ENCODE data around the gene GRIFIN. TPM values are rescaled to one million over a fixed set of nuclear protein-coding genes. Genes with fewer than 3 reads are reported as not detected.

Gene GRIFIN
- total and polyA plus RNA-seq, 5 donors from 2014 or later = not detected

DNA sequence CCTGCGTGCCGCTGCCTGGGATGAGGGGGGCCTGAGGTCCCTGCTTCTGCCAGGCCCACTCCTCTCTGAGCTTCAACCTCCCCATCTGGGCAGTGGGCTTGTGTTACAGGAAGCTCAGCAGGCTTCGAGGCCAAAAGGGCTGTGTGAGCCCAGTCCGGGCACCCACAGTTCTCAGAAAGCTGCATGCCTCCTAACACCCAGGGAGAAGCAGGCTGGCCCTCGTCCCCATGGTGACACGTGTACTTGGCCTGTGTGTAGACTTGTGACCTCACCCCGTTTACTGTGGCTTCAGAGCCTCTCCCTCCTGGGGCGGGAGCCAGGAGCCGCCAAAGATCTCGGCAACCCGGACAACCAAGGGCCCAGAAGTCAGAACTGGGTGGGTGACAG, 2.2 kb upstream of the GRIFIN start:
- Mint-ChIP-seq H3K4me3 (no peak overlapping the region), H3K9me3 (no peaks in the 10 kb centered on the region), H3K36me3 (peaks cover 3% of the 10 kb centered on the region), H3K4me1 (peaks cover 0 to 14% (median 0%) of the 10 kb centered on the region in 4 donors), H3K27me3 (no peaks in the 10 kb centered on the region), H3K27ac (no peak overlapping the region)
- DNase-seq (no peak), ATAC-seq (ENCODE audit: low read depth in 2 of 2) (no peak)
- Histone ChIP-seq H3K36me3 (ENCODE audit: control insufficient read depth, insufficient read depth, low read length) (no peaks in the 10 kb centered on the region), H3K27me3 (ENCODE audit: control insufficient read depth, insufficient read depth, low read length) (no peaks in the 10 kb centered on the region), H3K27ac (ENCODE audit: insufficient read depth, low read length, poor library complexity, severe bottlenecking) (no peak overlapping the region), H3K9me3 (ENCODE audit: control insufficient read depth in 2 of 2, low read length in 2 of 2) (peaks cover 0 to 7% of the 10 kb centered on the region in 2 experiments), H3K4me3 (ENCODE audit: low read depth, low read length) (no peak overlapping the region), H3K4me1 (ENCODE audit: control insufficient read depth, insufficient read depth, low read length, poor library complexity, severe bottlenecking) (peaks cover 12% of the 10 kb centered on the region)

- H3K9me3 Mint-ChIP-seq = no peaks in the 10 kb centered on the region
- Histone ChIP-seq H3K4me3 (ENCODE audit: low read depth, low read length) (no peak overlapping the region), H3K27me3 (ENCODE audit: control insufficient read depth, insufficient read depth, low read length) (no peaks in the 10 kb centered on the region), H3K27ac (ENCODE audit: insufficient read depth, low read length, poor library complexity, severe bottlenecking) (no peak overlapping the region), H3K36me3 (ENCODE audit: control insufficient read depth, insufficient read depth, low read length) (no peaks in the 10 kb centered on the region), H3K4me1 (ENCODE audit: control insufficient read depth, insufficient read depth, low read length, poor library complexity, severe bottlenecking) (peaks cover 12% of the 10 kb centered on the region), H3K9me3 (ENCODE audit: control insufficient read depth in 2 of 2, low read length in 2 of 2) (peaks cover 0 to 2% of the 10 kb centered on the region in 2 experiments)
- no peaks in the 10 kb centered on the region for H3K27me3 Mint-ChIP-seq
- peaks cover 0 to 14% (median 0%) of the 10 kb centered on the region in 4 donors for H3K4me1 Mint-ChIP-seq
- no peaks in the 10 kb centered on the region for H3K36me3 Mint-ChIP-seq
- peak overlapping the region in 1 of 4 donors; percentile 21 for H3K4me3 Mint-ChIP-seq
- peak; percentile 91 to 93 for ATAC-seq (ENCODE audit: low read depth in 2 of 2)
- DNase-seq = peak; percentile 40 to 86 (median 74)
- H3K27ac Mint-ChIP-seq = no peak overlapping the region
Measured at GRCh38 chr7:2477447-2478398, 1.5 kb upstream of the GRIFIN start.

DNA sequence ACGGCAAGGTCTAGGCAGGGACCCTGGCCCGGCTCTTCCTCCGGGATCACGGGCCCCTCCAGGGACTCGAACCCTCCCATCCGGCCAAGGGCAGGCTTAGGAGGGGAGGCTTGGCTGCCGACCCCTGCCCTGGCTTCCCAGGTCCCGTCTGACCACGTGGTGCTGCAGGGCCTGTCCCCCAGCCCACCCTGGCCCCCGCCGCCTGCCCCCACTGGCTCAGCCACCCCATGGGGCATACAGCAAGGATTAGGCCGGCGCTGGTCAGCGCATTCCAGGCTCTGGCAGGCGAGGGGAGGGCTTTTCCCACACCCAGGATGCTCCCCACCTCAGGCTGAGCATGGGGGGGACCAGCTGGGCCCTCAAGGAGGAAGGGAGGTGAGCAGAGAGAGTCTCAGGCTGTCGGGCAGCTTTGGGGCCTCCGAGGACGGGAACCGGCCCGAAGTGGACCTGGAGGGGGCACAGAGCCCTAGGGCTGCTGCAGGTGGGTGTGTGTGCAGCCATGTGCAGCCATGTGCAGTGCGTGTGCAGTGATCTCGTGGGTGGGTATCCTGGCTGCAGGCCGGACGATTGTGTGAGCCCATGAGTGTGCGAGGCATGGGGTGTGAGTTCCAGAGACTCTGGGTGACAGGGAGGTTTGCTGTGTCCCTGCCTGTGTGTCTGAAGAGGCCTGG, 713 bp upstream of the GRIFIN start:
- Mint-ChIP-seq H3K4me3 (no peak overlapping the region), H3K4me1 (peaks cover 0 to 14% (median 0%) of the 10 kb centered on the region in 4 donors), H3K36me3 (no peaks in the 10 kb centered on the region), H3K27me3 (no peaks in the 10 kb centered on the region), H3K27ac (no peak overlapping the region), H3K9me3 (no peaks in the 10 kb centered on the region)
- Histone ChIP-seq H3K4me3 (ENCODE audit: low read depth, low read length) (no peak overlapping the region), H3K27ac (ENCODE audit: insufficient read depth, low read length, poor library complexity, severe bottlenecking) (no peak overlapping the region), H3K36me3 (ENCODE audit: control insufficient read depth, insufficient read depth, low read length) (no peaks in the 10 kb centered on the region), H3K27me3 (ENCODE audit: control insufficient read depth, insufficient read depth, low read length) (no peaks in the 10 kb centered on the region), H3K9me3 (ENCODE audit: control insufficient read depth in 2 of 2, low read length in 2 of 2) (no peaks in the 10 kb centered on the region), H3K4me1 (ENCODE audit: control insufficient read depth, insufficient read depth, low read length, poor library complexity, severe bottlenecking) (peaks cover 12% of the 10 kb centered on the region)
- ATAC-seq (ENCODE audit: low read depth in 2 of 2) (no peak), DNase-seq (no peak)

DNA sequence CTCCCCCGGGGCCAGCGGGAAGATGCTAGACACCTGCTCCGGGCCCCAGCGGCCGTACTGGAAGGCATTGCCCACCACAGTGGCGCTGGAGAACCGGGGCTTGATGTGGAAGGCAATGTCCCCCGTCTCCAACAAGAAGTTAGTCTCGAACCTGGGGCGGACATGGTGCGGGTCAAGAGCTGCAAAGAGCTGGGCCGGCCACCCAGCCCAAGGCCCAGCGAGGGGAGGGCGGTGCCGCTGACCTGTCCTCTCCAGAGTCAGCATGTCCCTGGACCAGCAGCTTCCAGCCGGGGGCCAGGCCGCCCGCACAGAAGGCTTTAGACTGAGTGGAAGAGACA, 551 bp downstream of the GRIFIN start:
- no peak overlapping the region for H3K27ac Mint-ChIP-seq
- peaks cover 0 to 14% (median under 1%) of the 10 kb centered on the region in 4 donors for H3K4me1 Mint-ChIP-seq
- Histone ChIP-seq H3K27me3 (ENCODE audit: control insufficient read depth, insufficient read depth, low read length) (no peaks in the 10 kb centered on the region), H3K27ac (ENCODE audit: insufficient read depth, low read length, poor library complexity, severe bottlenecking) (no peak overlapping the region), H3K36me3 (ENCODE audit: control insufficient read depth, insufficient read depth, low read length) (no peaks in the 10 kb centered on the region), H3K4me1 (ENCODE audit: control insufficient read depth, insufficient read depth, low read length, poor library complexity, severe bottlenecking) (peaks cover 12% of the 10 kb centered on the region), H3K9me3 (ENCODE audit: control insufficient read depth in 2 of 2, low read length in 2 of 2) (no peaks in the 10 kb centered on the region), H3K4me3 (ENCODE audit: low read depth, low read length) (no peak overlapping the region)
- H3K27me3 Mint-ChIP-seq = no peaks in the 10 kb centered on the region
- no peak for DNase-seq
- ATAC-seq (ENCODE audit: low read depth in 2 of 2) = no peak
- H3K36me3 Mint-ChIP-seq = no peaks in the 10 kb centered on the region
- no peaks in the 10 kb centered on the region for H3K9me3 Mint-ChIP-seq
- no peak overlapping the region for H3K4me3 Mint-ChIP-seq

- Mint-ChIP-seq H3K4me1 (peaks cover 0 to 14% (median 2%) of the 10 kb centered on the region in 4 donors), H3K4me3 (no peak overlapping the region), H3K36me3 (no peaks in the 10 kb centered on the region), H3K27me3 (no peaks in the 10 kb centered on the region), H3K9me3 (no peaks in the 10 kb centered on the region), H3K27ac (no peak overlapping the region)
- Histone ChIP-seq H3K4me1 (ENCODE audit: control insufficient read depth, insufficient read depth, low read length, poor library complexity, severe bottlenecking) (peaks cover 12% of the 10 kb centered on the region), H3K27ac (ENCODE audit: insufficient read depth, low read length, poor library complexity, severe bottlenecking) (no peak overlapping the region), H3K36me3 (ENCODE audit: control insufficient read depth, insufficient read depth, low read length) (no peaks in the 10 kb centered on the region), H3K27me3 (ENCODE audit: control insufficient read depth, insufficient read depth, low read length) (no peaks in the 10 kb centered on the region), H3K9me3 (ENCODE audit: control insufficient read depth in 2 of 2, low read length in 2 of 2) (no peaks in the 10 kb centered on the region), H3K4me3 (ENCODE audit: low read depth, low read length) (no peak overlapping the region)
- ATAC-seq (ENCODE audit: low read depth in 2 of 2) (no peak), DNase-seq (no peak)
Measured at GRCh38 chr7:2474813-2475677, 1.2 kb downstream of the GRIFIN start.

- H3K4me3 Mint-ChIP-seq = no peak overlapping the region
- Histone ChIP-seq H3K27me3 (ENCODE audit: control insufficient read depth, insufficient read depth, low read length) (no peaks in the 10 kb centered on the region), H3K4me3 (ENCODE audit: low read depth, low read length) (no peak overlapping the region), H3K9me3 (ENCODE audit: control insufficient read depth in 2 of 2, low read length in 2 of 2) (no peaks in the 10 kb centered on the region), H3K4me1 (ENCODE audit: control insufficient read depth, insufficient read depth, low read length, poor library complexity, severe bottlenecking) (peaks cover 12% of the 10 kb centered on the region), H3K36me3 (ENCODE audit: control insufficient read depth, insufficient read depth, low read length) (no peaks in the 10 kb centered on the region), H3K27ac (ENCODE audit: insufficient read depth, low read length, poor library complexity, severe bottlenecking) (no peak overlapping the region)
- ATAC-seq (ENCODE audit: low read depth in 2 of 2) = no peak
- H3K4me1 Mint-ChIP-seq = peaks cover 0 to 14% (median 2%) of the 10 kb centered on the region in 4 donors
- no peak overlapping the region for H3K27ac Mint-ChIP-seq
- H3K9me3 Mint-ChIP-seq = no peaks in the 10 kb centered on the region
- no peak for DNase-seq
- peaks cover 7% of the 10 kb centered on the region for H3K27me3 Mint-ChIP-seq
- H3K36me3 Mint-ChIP-seq = no peaks in the 10 kb centered on the region
Measured at GRCh38 chr7:2474224-2474623, 2.0 kb downstream of the GRIFIN start.

DNA sequence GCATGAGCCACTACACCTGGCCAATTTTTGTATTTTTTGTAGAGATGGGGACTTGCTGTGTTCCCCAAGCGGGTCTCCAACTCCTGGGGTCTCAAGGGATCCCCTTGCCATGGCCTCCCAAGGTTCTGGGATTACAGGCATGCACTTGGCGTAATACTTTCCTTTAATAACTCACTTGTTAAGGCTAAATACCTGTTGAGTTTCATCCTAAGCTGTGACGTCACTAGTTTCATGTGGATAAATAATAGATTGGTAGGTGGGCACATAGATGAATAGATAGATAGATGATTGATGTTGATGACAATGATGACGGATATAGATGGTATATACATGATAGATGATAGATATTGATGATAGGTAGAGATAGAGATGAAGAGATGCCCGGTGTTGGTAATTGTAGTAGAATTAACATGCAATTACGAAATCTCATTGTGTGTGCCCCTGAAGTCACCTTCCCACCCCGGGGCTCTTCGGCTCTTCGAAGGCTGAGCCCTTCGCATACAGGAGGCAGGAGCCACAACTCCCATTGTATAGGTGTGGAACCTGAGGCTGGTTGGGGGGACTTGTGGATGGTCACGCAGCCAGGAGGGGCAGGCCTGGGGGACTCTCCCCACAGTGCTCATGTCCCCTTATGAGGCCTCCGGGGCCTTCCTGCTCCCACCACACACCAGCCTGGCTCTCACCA, 2.6 kb downstream of the GRIFIN start:
- Histone ChIP-seq H3K27me3 (ENCODE audit: control insufficient read depth, insufficient read depth, low read length) (no peaks in the 10 kb centered on the region), H3K27ac (ENCODE audit: insufficient read depth, low read length, poor library complexity, severe bottlenecking) (no peak overlapping the region), H3K4me1 (ENCODE audit: control insufficient read depth, insufficient read depth, low read length, poor library complexity, severe bottlenecking) (peaks cover 12% of the 10 kb centered on the region), H3K9me3 (ENCODE audit: control insufficient read depth in 2 of 2, low read length in 2 of 2) (no peaks in the 10 kb centered on the region), H3K36me3 (ENCODE audit: control insufficient read depth, insufficient read depth, low read length) (no peaks in the 10 kb centered on the region), H3K4me3 (ENCODE audit: low read depth, low read length) (no peak overlapping the region)
- DNase-seq = no peak
- Mint-ChIP-seq H3K36me3 (no peaks in the 10 kb centered on the region), H3K27ac (no peak overlapping the region), H3K9me3 (no peaks in the 10 kb centered on the region), H3K4me1 (peaks cover 0 to 16% (median 7%) of the 10 kb centered on the region in 4 donors), H3K4me3 (no peak overlapping the region), H3K27me3 (peaks cover 12% of the 10 kb centered on the region)
- no peak for ATAC-seq (ENCODE audit: low read depth in 2 of 2)
